Measurements from ENCODE around the gene STRBP. TPM values are rescaled to one million over a fixed set of nuclear protein-coding genes. Genes with fewer than 3 reads are reported as not detected.

The STRBP gene
- total RNA-seq, 1 donor from 2014 or later: 21.6 TPM

DNA sequence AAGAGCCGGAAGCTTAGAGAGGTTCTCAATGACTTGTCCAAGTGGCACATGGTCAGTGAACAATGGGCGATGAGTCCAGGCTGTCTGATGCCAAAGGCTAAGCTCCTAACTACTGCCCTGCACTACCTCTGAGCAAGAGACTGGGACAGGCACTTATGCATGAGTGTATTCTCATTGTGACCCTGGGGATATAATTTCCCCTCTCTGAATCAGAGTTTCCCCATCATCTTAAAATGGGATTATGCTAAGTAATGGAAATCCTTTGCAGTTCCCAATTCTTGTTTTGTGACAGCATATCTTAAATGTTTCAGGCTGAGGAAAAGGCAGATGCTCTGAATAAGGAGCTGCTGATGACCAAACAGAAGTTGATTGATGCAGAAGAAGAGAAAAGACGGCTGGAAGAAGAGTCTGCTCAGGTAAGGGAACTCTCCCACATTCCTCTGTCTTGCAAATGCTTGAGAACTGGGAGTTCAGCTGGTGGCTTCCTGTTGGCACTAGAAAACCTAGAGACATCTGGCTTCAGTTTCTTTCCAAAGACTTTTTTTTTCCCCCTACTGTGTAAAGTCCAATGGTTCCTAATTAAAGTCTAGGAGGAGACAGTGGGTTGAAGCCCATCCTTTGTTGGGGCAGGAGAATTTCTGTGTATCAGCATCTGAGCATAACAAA lies 170.8 kb downstream of the STRBP start:
- no peak for ATAC-seq
- intact Hi-C loops (cut with DNase I): no loop called here
- DNase-seq (ENCODE audit: missing footprints): no peak

DNA sequence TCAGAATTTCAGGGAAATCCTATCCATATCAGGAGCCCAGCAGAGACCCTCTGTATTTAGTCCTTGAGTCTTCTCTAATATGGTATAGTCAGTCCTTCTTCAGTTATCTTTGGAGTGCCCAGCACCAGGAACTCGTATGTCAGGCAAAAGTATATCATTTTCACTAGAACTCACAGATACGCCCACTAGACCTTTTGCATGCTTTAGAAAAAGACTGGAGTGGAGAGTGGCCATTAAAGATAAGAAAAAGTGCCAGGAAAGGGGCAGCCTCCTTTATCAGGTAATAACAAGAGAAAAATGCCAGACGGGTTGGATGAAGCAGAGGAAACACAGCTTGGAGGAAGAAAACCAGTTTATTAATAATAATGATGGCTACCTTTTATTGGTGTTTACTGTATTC lies 171.4 kb downstream of the STRBP start:
- ATAC-seq (no peak), DNase-seq (ENCODE audit: missing footprints) (no peak)
- intact Hi-C loops (cut with DNase I): no loop called here

GRCh38 chr9:123093141-123093540 lies 175.2 kb downstream of the STRBP start:
- DNase-seq (ENCODE audit: missing footprints) (no peak), ATAC-seq (no peak)
- intact Hi-C loops (cut with DNase I): no loop called here

GRCh38 chr9:123091459-123091858 lies 176.9 kb downstream of the STRBP start:
- DNase-seq (ENCODE audit: missing footprints): no peak
- ATAC-seq: no peak
- intact Hi-C loops (cut with DNase I): no loop called here

DNA sequence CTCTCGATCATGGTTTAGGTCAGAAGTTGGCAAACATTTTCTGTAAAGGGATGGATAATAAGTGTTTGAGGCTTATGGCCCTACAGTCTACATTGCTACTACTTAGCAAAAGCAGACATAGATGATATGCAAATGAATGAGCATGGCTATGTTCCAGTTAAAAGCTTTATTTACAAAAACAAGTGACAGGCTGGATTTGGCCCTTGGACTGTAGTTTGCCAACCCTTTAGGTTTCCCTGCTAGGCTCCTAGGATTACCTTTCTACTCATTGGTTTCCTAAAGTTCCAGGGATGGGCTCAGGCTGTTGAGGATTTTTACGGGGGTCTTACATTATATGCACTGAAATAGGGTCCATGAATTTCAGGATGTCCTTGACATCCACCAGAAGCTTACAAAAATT lies 177.4 kb downstream of the STRBP start:
- intact Hi-C loops (cut with DNase I): no loop called here
- no peak for ATAC-seq

GRCh38 chr9:123090198-123090896 lies 178.0 kb downstream of the STRBP start:
- DNase-seq (ENCODE audit: missing footprints) (no peak), ATAC-seq (no peak)
- intact Hi-C loops (cut with DNase I): no loop called here

More for the DNA sequence above, 177.4 kb downstream of the STRBP start:
- no peak for DNase-seq (ENCODE audit: missing footprints)

DNA sequence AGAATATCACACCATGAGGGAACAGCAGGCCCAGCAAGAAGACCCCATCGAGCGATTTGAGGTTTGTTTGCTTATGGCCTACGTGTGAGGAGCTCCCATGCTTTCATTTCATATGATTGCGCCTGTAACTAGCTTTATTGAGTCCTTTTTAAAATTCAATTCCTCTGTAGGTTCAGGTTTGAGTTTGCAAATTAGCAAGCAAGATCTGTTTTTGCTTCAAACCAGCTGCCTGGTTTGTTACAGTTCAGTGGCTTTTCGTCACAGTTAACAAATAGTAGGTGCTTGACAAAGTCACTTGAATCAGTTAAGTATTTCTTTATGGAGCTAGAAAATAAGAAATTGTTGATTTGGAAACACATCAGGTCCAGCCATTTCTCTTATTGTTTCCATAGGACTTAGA lies 178.6 kb downstream of the STRBP start:
- DNase-seq (ENCODE audit: missing footprints) (no peak), ATAC-seq (no peak)
- intact Hi-C loops (cut with DNase I): loop anchor here (10.0 kb wide), 1 partner anchor 135 kb away; no protein-coding TSS in a partner anchor

- ATAC-seq (no peak), DNase-seq (ENCODE audit: missing footprints) (no peak)
- intact Hi-C loops (cut with DNase I): loop anchor here (10.0 kb wide), 1 partner anchor 136 kb away; no protein-coding TSS in a partner anchor
These were observed 179.3 kb downstream of the STRBP start for GRCh38 chr9:123089040-123089439.

DNA sequence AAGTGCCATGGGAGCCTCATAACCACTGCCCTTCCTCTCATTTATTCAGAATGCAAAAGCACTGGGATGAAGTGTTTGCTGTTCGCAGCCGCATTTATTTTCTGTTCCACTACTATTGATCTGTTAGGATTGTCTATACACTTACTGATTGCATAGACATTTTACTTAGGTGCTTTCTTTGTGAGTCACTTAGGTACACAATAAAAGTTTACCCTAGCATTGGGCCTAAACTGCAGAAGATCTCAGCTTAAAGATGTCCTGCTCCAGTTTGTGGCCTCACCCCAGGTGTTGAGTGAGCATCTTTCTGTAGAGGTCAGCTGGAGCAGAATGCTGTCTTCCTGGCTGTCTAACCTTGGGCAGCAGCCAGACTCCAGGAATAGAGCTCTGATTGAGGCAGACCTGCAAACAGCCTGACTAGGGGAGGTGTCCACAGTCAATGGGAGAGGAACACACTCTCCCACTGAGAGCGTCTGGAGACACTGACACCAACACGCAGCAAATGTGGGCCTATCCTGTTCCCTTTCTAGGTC lies 181.0 kb downstream of the STRBP start:
- DNase-seq (ENCODE audit: missing footprints) (no peak), ATAC-seq (peak; percentile 69)
- intact Hi-C loops (cut with DNase I): loop anchor here (10.0 kb wide), 1 partner anchor 137 kb away; no protein-coding TSS in a partner anchor

GRCh38 chr9:123085916-123086315 lies 182.5 kb downstream of the STRBP start:
- intact Hi-C loops (cut with DNase I): loop anchor here (10.0 kb wide), 1 partner anchor 139 kb away; no protein-coding TSS in a partner anchor

GRCh38 chr9:123084256-123084655 lies 184.1 kb downstream of the STRBP start:
- DNase-seq (ENCODE audit: missing footprints): no peak
- ATAC-seq: no peak
- intact Hi-C loops (cut with DNase I): loop anchor here (5.0 to 10.0 kb wide), 2 partner anchors 141 to 268 kb away; no protein-coding TSS in a partner anchor

More at GRCh38 chr9:123085916-123086315, 182.5 kb downstream of the STRBP start:
- ATAC-seq (no peak), DNase-seq (ENCODE audit: missing footprints) (no peak)

DNA sequence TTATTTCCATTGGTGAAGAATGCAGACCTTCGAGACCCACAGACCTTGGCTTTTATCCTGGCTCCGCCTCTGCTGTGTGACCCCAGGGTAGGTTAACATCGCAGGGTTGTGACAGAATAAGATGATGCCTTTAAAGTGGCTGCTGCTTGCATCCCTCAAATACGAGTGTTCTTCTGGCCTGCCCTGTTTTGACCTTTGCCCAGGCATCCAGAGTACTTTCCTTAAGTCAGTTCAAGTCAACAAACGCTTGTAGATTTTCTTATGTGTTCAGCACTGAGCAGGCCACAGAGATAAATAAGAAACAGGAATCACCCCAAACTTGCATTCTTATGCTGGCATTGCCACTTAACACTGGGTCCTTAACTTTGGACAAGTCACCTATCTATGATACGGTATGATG lies 184.7 kb downstream of the STRBP start:
- DNase-seq (ENCODE audit: missing footprints): no peak
- intact Hi-C loops (cut with DNase I): loop anchor here (5.0 to 10.0 kb wide), 2 partner anchors 141 to 269 kb away; no protein-coding TSS in a partner anchor
- no peak for ATAC-seq

DNA sequence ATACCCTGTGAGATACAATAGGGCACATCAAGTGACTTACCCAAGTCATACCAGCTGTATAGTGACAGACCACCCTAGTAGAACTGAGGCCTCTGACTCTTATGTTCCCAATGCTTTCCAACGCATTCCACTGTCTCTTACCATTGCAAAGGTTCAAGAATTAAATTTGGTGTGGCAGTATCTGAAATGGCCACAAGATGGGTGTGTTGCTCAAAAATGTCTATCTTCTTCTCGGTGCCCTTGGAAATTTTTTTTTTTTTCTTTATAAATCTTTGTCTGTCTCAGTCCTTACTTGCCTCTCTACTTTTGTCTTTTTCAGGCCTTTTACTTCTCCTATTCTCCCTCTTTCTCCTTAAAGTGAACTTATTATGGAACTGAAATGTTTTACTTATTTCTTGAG lies 186.6 kb downstream of the STRBP start:
- intact Hi-C loops (cut with DNase I): loop anchor here (5.0 to 10.0 kb wide), 2 partner anchors 143 to 270 kb away; no protein-coding TSS in a partner anchor
- DNase-seq (ENCODE audit: missing footprints): no peak
- ATAC-seq: no peak

GRCh38 chr9:123080444-123080843 lies 187.9 kb downstream of the STRBP start:
- intact Hi-C loops (cut with DNase I): loop anchor here (5.0 to 10.0 kb wide), 2 partner anchors 144 to 272 kb away; no protein-coding TSS in a partner anchor
- ATAC-seq (no peak), DNase-seq (ENCODE audit: missing footprints) (no peak)

DNA sequence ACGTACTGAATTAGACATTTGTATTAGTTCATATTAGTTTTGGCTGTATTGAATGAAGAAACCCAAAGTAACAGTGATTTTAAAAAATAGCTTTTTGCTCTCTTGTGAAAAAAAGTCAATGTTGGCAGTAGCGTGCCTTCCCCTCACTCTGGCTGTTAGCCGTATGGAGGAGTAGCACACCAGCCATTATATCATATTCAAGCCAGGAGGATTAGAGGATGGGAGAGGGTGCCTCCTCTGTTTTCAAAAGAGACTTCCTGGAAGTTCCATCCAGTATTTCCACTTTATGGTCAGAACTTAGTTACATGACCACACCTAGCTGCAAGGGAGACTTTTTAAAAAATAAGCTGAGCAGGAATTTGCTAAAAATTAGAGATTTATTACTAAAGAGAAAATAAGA lies 193.8 kb downstream of the STRBP start:
- intact Hi-C loops (cut with DNase I): no loop called here
- no peak for DNase-seq (ENCODE audit: missing footprints)
- ATAC-seq: no peak

GRCh38 chr9:123073991-123074422 lies 194.4 kb downstream of the STRBP start:
- DNase-seq (ENCODE audit: missing footprints) (no peak), ATAC-seq (no peak)
- intact Hi-C loops (cut with DNase I): no loop called here

DNA sequence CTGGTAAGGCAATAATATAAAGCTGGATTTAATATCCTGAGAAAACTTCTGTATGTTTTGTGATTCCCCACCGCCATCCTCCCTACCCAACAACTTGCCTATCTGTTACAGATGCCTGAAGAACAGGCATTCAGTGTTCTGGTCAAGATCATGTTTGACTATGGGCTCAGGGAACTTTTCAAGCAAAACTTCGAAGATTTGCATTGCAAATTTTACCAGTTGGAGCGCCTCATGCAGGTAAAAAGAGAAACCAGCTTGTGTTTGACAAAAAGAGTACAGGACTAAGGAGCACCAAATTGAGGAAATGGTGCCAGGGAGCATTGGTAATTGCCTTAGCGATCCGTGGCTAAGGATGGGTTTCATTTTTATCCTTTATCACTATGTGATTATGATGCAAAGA lies 194.9 kb downstream of the STRBP start:
- no peak for ATAC-seq
- intact Hi-C loops (cut with DNase I): no loop called here
- no peak for DNase-seq (ENCODE audit: missing footprints)

DNA sequence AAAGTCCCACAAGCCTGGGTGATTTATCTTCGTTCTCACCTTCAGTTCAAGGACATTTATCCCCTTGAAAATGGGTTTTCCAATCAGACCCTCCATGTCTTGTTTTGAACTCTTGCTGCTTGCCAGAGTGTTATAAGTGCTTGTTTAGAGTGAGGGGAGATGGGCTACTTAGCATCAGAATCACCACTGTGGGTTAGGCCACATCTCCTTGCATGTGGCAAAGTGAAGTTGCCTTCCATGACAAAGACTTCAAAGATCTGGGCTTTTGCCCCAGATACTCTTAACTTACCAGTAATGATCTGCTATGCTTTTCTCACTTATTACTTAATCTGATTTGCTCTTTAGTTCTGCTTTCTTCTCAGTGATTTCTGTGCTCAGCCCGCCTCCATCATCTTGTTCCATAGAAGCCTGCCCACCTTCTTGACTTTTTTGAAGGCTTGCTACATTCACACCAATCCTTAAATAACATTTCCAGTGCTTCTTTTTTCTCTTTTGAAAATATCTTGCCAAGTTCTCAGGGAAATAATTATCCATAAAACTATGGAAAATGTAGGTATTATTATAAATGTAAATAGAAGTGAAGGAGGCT lies 195.9 kb downstream of the STRBP start:
- ATAC-seq: no peak
- no peak for DNase-seq (ENCODE audit: missing footprints)
- intact Hi-C loops (cut with DNase I): no loop called here
